ENCODE measurements around the gene ELP4. TPM values are rescaled to one million over a fixed set of nuclear protein-coding genes. Genes with fewer than 3 reads are reported as not detected.

The ELP4 gene
- total and polyA plus RNA-seq, 9 of the 15 experiments (the other 6 are each of a cell fraction or from before 2014, with no cell fraction given): 24.1 to 60.3 (median 38.7) TPM

DNA sequence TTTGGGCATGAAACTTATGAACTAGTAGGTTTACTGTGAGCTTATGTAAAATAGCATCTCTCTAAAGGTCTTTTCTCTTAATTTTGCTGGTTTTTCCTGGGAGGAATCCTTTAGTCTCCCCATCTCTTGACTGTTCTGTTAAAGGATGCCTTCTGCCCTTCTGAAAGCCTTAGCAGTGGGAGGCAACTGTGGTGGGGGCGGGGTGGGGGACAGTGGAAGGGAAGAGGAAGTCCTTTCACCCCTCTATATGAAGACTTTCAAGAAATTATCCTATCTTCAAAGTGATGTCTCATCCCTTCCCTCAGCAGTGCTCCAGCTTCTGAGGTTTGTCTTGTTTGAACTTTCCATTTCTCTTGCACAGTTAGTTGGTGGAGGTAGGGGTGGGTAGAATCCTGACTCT lies 73.1 kb downstream of the ELP4 start:
- intact Hi-C loops (cut with micrococcal nuclease): no loop called here
- POLR2A ChIA-PET: no interaction called here
- 17% methylated on average over 1 of the region's 1 CpG for WGBS (ENCODE audit: insufficient coverage, low coverage, missing lambda C conversion rate)
- no peak for FAIRE-seq
- peak; percentile 40; the same call in 1 of the 3 replicates for ATAC-seq
- no peak overlapping the region for H3K4me3 ChIP-seq
- H3K9me3 ChIP-seq (replicated peaks; ENCODE audit: control insufficient read depth, insufficient read depth, low read depth, low read length): no peaks in the 10 kb centered on the region
- H3K9ac ChIP-seq (ENCODE audit: insufficient read depth in 1 of 2, low read depth in 2 of 2, low read length in 2 of 2): no peak overlapping the region
- no peaks in the 10 kb centered on the region for H3K9me1 ChIP-seq (ENCODE audit: control insufficient read depth, insufficient read depth, low read length)
- no peak overlapping the region for H3K27ac ChIP-seq (ENCODE audit: extremely low read depth, low read depth, low read length)
- H3K36me3 ChIP-seq (ENCODE audit: control insufficient read depth, insufficient read depth, low read length): no peaks in the 10 kb centered on the region
- CTCF ChIA-PET (ENCODE audit: low intra/inter-chr PET ratio): no interaction called here
- H4K20me1 ChIP-seq (replicated peaks; ENCODE audit: control insufficient read depth, insufficient read depth, low read length): no peaks in the 10 kb centered on the region
- no peaks in the 10 kb centered on the region for H3K27me3 ChIP-seq (ENCODE audit: control insufficient read depth in 2 of 2, insufficient read depth in 2 of 2, low read length in 2 of 2)
- no peak overlapping the region for H3K4me2 ChIP-seq (ENCODE audit: insufficient read depth, low read length)
- no peaks in the 10 kb centered on the region for H3K4me1 ChIP-seq (replicated peaks in 1 of 2; ENCODE audit: control insufficient read depth in 2 of 2, insufficient read depth in 2 of 2, low read length in 2 of 2)
- peak in 3 of 4 experiments; percentile 1 to 13 (median 5) for DNase-seq (ENCODE audit: extremely low read depth in 1 of 4, low spot score in 3 of 4)
- TF ChIP-seq, protein P1, sequence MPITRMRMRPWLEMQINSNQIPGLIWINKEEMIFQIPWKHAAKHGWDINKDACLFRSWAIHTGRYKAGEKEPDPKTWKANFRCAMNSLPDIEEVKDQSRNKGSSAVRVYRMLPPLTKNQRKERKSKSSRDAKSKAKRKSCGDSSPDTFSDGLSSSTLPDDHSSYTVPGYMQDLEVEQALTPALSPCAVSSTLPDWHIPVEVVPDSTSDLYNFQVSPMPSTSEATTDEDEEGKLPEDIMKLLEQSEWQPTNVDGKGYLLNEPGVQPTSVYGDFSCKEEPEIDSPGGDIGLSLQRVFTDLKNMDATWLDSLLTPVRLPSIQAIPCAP (CRISPR knock-in tag; IDR thresholded peaks at IDR 0.05; ENCODE audit: borderline replicate concordance): no peak
- peak; percentile 54 for TF ChIP-seq SPI1 (IDR thresholded peaks at IDR 0.05; ENCODE audit: borderline replicate concordance, low read depth, low read length)
- no peaks in the 10 kb centered on the region for H3K79me2 ChIP-seq (ENCODE audit: control insufficient read depth, insufficient read depth, low read length)
- H2AFZ ChIP-seq (ENCODE audit: low read depth, low read length): no peak overlapping the region
- in situ Hi-C loops (cut with MboI): no loop called here
- BruUV-seq (replicated peaks): no TSS peak

DNA sequence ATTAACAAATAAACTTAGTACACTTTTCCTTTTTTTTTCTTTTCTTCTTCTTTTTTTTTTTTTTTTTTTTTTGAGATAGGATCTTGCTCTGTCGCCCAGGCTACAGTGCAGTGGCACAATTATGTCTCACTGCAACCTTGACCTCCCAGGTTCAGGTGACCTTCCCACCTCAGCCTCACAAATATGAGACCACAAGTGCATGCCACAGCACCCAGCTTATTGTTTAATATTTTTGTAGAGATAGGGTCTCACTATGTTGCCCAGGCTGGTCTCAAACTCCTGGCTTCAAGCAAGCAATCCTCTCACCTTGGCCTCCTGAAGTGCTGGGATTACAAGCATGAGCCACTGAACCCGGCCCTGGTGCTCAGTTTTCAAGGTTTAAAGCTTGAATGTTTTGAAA lies 88.9 kb downstream of the ELP4 start:
- TF ChIP-seq ZNF79 (CRISPR knock-in tag; IDR thresholded peaks at IDR 0.05; ENCODE audit: low read depth): no peak
- no peak for TF ChIP-seq U2AF1 (optimal IDR thresholded peaks at IDR 0.05; ENCODE audit: low read depth, low read length)
- TF ChIP-seq SRSF9 (IDR thresholded peaks at IDR 0.05; ENCODE audit: borderline replicate concordance, low read depth, low read length): no peak
- 0 out of 2 replicates have a peak, but pooled peaks have one; percentile 18 for TF ChIP-seq ZNF384 (IDR thresholded peaks at IDR 0.05; ENCODE audit: low read depth, low read length)
- no peak for TF ChIP-seq JUN (IDR thresholded peaks at IDR 0.05; ENCODE audit: borderline replicate concordance, low read depth, low read length)
- TF ChIP-seq JUN (CRISPR knock-in tag; IDR thresholded peaks at IDR 0.05; ENCODE audit: borderline replicate concordance): no peak
- no peak for TF ChIP-seq KLF13 (tag; IDR thresholded peaks at IDR 0.05; ENCODE audit: borderline replicate concordance, low read depth)
- TF ChIP-seq ZNF121 (CRISPR knock-in tag; conservative IDR thresholded peaks at IDR 0.05): peak; percentile 84
- no peak for FAIRE-seq
- no peak overlapping the region for H3K27ac ChIP-seq (ENCODE audit: extremely low read depth, low read depth, low read length)
- ChIA-PET POLR2A (interaction anchor here (1.7 kb wide), 1 partner anchor 11 kb away, joined by 3 read pairs; no protein-coding TSS in a partner anchor), CTCF (ENCODE audit: low intra/inter-chr PET ratio) (no interaction called here)
- H3K27me3 ChIP-seq (ENCODE audit: control insufficient read depth in 2 of 2, insufficient read depth in 2 of 2, low read length in 2 of 2): no peaks in the 10 kb centered on the region
- H3K4me3 ChIP-seq: no peak overlapping the region
- ATAC-seq: no peak
- BruUV-seq (replicated peaks): no TSS peak
- no peak overlapping the region for H2AFZ ChIP-seq (ENCODE audit: low read depth, low read length)
- no peaks in the 10 kb centered on the region for H3K9me1 ChIP-seq (ENCODE audit: control insufficient read depth, insufficient read depth, low read length)
- H3K36me3 ChIP-seq (ENCODE audit: control insufficient read depth, insufficient read depth, low read length): peaks cover 10% of the 10 kb centered on the region; the same call in 2 of the 3 replicates
- in situ Hi-C loops (cut with MboI) (no loop called here), intact Hi-C loops (cut with micrococcal nuclease) (no loop called here)
- no peaks in the 10 kb centered on the region for H3K79me2 ChIP-seq (ENCODE audit: control insufficient read depth, insufficient read depth, low read length)
- no peak for DNase-seq (ENCODE audit: extremely low read depth in 1 of 4, low spot score in 3 of 4)
- H3K9me3 ChIP-seq (replicated peaks; ENCODE audit: control insufficient read depth, insufficient read depth, low read depth, low read length): no peaks in the 10 kb centered on the region
- H3K4me2 ChIP-seq (ENCODE audit: insufficient read depth, low read length): no peak overlapping the region
- no peaks in the 10 kb centered on the region for H3K4me1 ChIP-seq (replicated peaks in 1 of 2; ENCODE audit: control insufficient read depth in 2 of 2, insufficient read depth in 2 of 2, low read length in 2 of 2)
- no peaks in the 10 kb centered on the region for H4K20me1 ChIP-seq (replicated peaks; ENCODE audit: control insufficient read depth, insufficient read depth, low read length)
- WGBS (ENCODE audit: insufficient coverage, low coverage, missing lambda C conversion rate): 72% methylated on average over 2 of the region's 2 CpGs
- H3K9ac ChIP-seq (ENCODE audit: insufficient read depth in 1 of 2, low read depth in 2 of 2, low read length in 2 of 2): no peak overlapping the region

All from K562 (cell line).